HepG2 (cell line): ENCODE data around the gene PGPEP1. TPM values are rescaled to one million over a fixed set of nuclear protein-coding genes. Genes with fewer than 3 reads are reported as not detected.
A peak's percentile ranks its signal among the peaks of the same experiment; 100 is the strongest.

Source experiments
- AGO1 ChIP-seq: fragments of 200-400 bp; formaldehyde crosslinking; IDR thresholded peaks from 2 replicates; pipeline ENCODE4 v1.6.1; 2017; ENCODE audit warnings: mild to moderate bottlenecking, low read depth, low read length, moderate library complexity; ENCODE audit not compliant: poor library complexity, severe bottlenecking
- ARNTL ChIP-seq: sonication (generic); formaldehyde crosslinking; IDR thresholded peaks from 2 replicates; pipeline ENCODE4 v1.4.0; 2020; ENCODE audit warnings: mild to moderate bottlenecking, missing genetic modification reagents
- ASH2L ChIP-seq: fragments of 300-600, 200-600 bp; sonication (generic); IDR thresholded peaks from 2 replicates; pipeline ENCODE4 v1.7.0; 2017; ENCODE audit warnings: low read depth, mild to moderate bottlenecking, moderate library complexity, mixed read lengths, low read length; ENCODE audit not compliant: insufficient read length
- CHCHD3 ChIP-seq: sonication (generic); formaldehyde crosslinking; IDR thresholded peaks from 2 replicates; pipeline ENCODE4 v1.8.0; 2022; ENCODE audit warnings: mild to moderate bottlenecking, missing genetic modification reagents, moderate library complexity
- CREM ChIP-seq, 2 experiments: sonication (generic) in 1 of 2; formaldehyde crosslinking in 1 of 2; IDR thresholded peaks; 2 replicates each; pipeline versions ENCODE4 v1.4.0 to v1.6.1; 2016 to 2020; ENCODE audit warnings: antibody characterized with exemption in 1 of 2, mild to moderate bottlenecking in 1 of 2, missing genetic modification reagents in 1 of 2
- ETV5 ChIP-seq: IDR thresholded peaks from 2 replicates; pipeline ENCODE4 v1.6.1; 2018; ENCODE audit warnings: missing biosample characterization, missing genetic modification reagents, inconsistent platforms, borderline replicate concordance
- GABPB1 ChIP-seq: IDR thresholded peaks from 2 replicates; pipeline ENCODE4 v1.6.1; 2016; ENCODE audit warnings: mild to moderate bottlenecking, missing genetic modification reagents, moderate library complexity, missing compliant biosample characterization
- GLI4 ChIP-seq: sonication (generic); formaldehyde crosslinking; IDR thresholded peaks from 2 replicates; pipeline ENCODE4 v1.5.1; 2020; ENCODE audit warnings: missing genetic modification reagents, mild to moderate bottlenecking, moderate library complexity, borderline replicate concordance
- HCFC1 ChIP-seq: fragments of 150-350 bp; IDR thresholded peaks from 2 replicates; pipeline ENCODE4 v1.6.1; 2014; ENCODE audit warnings: low read depth, low read length
- HMG20A ChIP-seq: IDR thresholded peaks from 2 replicates; pipeline ENCODE4 v1.6.1; 2016; ENCODE audit warnings: borderline replicate concordance
- IRF2 ChIP-seq: IDR thresholded peaks from 2 replicates; pipeline ENCODE4 v1.6.1; 2018; ENCODE audit warnings: missing genetic modification reagents, missing compliant biosample characterization
- KDM1A ChIP-seq: IDR thresholded peaks from 2 replicates; pipeline ENCODE4 v1.6.1; 2016; ENCODE audit warnings: missing compliant biosample characterization
- KDM4B ChIP-seq: sonication (generic); formaldehyde crosslinking; IDR thresholded peaks from 2 replicates; pipeline ENCODE4 v1.4.0; 2020; ENCODE audit warnings: missing genetic modification reagents
- LCORL ChIP-seq, 2 experiments: fragments of 450-650 bp in 1 of 2; sonication (generic) in 1 of 2; formaldehyde crosslinking in 1 of 2; IDR thresholded peaks; 2 replicates each; pipeline versions ENCODE4 v1.5.0 to v1.6.1; 2017 to 2020; ENCODE audit warnings: antibody characterized with exemption in 1 of 2, missing genetic modification reagents in 1 of 2
- MTA3 ChIP-seq: sonication (generic); formaldehyde crosslinking; IDR thresholded peaks from 2 replicates; pipeline ENCODE4 v1.4.0; 2020; ENCODE audit warnings: missing genetic modification reagents
- NFRKB ChIP-seq: fragments of 450-650 bp; IDR thresholded peaks from 2 replicates; pipeline ENCODE4 v1.6.1; 2017
- NR2C2 ChIP-seq: sonication (generic); formaldehyde crosslinking; IDR thresholded peaks from 2 replicates; pipeline ENCODE4 v1.4.0; 2020; ENCODE audit warnings: missing genetic modification reagents, mild to moderate bottlenecking, moderate library complexity, borderline replicate concordance
- PAX8 ChIP-seq: sonication (generic); formaldehyde crosslinking; IDR thresholded peaks from 2 replicates; pipeline ENCODE4 v1.8.0; 2022; ENCODE audit warnings: mild to moderate bottlenecking, missing genetic modification reagents, borderline replicate concordance
- PITX1 ChIP-seq: sonication (generic); formaldehyde crosslinking; IDR thresholded peaks from 2 replicates; pipeline ENCODE4 v1.5.1; 2020; ENCODE audit warnings: mild to moderate bottlenecking, missing genetic modification reagents
- POLR2A ChIP-seq, 2 experiments: IDR thresholded peaks; 2 replicates each; pipeline ENCODE4 v1.6.1; 2011; ENCODE audit warnings: low read depth in 2 of 2, low read length in 2 of 2, mild to moderate bottlenecking in 1 of 2, moderate library complexity in 1 of 2; ENCODE audit not compliant: insufficient read depth in 1 of 2
- SMAD3 ChIP-seq: sonication (generic); formaldehyde crosslinking; IDR thresholded peaks from 2 replicates; pipeline ENCODE4 v1.4.0; 2020; ENCODE audit warnings: missing genetic modification reagents
- SMC3 ChIP-seq: IDR thresholded peaks from 2 replicates; pipeline ENCODE4 v1.6.1; 2011; ENCODE audit warnings: low read length, improper control_type of control experiment
- ZBTB38 ChIP-seq: sonication (generic); formaldehyde crosslinking; IDR thresholded peaks from 2 replicates; pipeline ENCODE4 v1.5.1; 2020; ENCODE audit warnings: mild to moderate bottlenecking, missing genetic modification reagents
- ZEB1 ChIP-seq: IDR thresholded peaks from 2 replicates; pipeline ENCODE4 v1.6.1; 2012; ENCODE audit warnings: mild to moderate bottlenecking, low read depth, inconsistent platforms; ENCODE audit not compliant: insufficient replicate concordance
- ZFP90 ChIP-seq: sonication (generic); formaldehyde crosslinking; IDR thresholded peaks from 2 replicates; pipeline ENCODE4 v1.8.0; 2022; ENCODE audit warnings: missing genetic modification reagents, mild to moderate bottlenecking, inconsistent platforms, borderline replicate concordance
- ZMYM2 ChIP-seq: sonication (generic); formaldehyde crosslinking; IDR thresholded peaks from 2 replicates; pipeline ENCODE4 v1.8.0; 2022; ENCODE audit warnings: mild to moderate bottlenecking, missing genetic modification reagents
- ZMYM4 ChIP-seq: sonication (generic); formaldehyde crosslinking; IDR thresholded peaks from 2 replicates; pipeline ENCODE4 v1.8.1; 2023; ENCODE audit warnings: mild to moderate bottlenecking, missing genetic modification reagents
- ZNF329 ChIP-seq: sonication (generic); formaldehyde crosslinking; IDR thresholded peaks from 2 replicates; pipeline ENCODE4 v1.9.0; 2021; ENCODE audit warnings: low read depth, mild to moderate bottlenecking, missing genetic modification reagents
- ZNF607 ChIP-seq: sonication (generic); formaldehyde crosslinking; IDR thresholded peaks from 2 replicates; pipeline ENCODE4 v1.5.1; 2020; ENCODE audit warnings: missing genetic modification reagents, mild to moderate bottlenecking, borderline replicate concordance
- ZSCAN31 ChIP-seq: sonication (generic); formaldehyde crosslinking; IDR thresholded peaks from 2 replicates; pipeline ENCODE4 v1.5.0; 2020; ENCODE audit warnings: low read depth, mild to moderate bottlenecking, missing genetic modification reagents
- polyA plus RNA-seq, 8 experiments: library from polyadenylated mRNA; depleted of rRNA in 3 of 8; stranded (reverse) in 7 of 8; unstranded in 1 of 8; fragments of >200 nt; fragmentation: Illumina TruSeq in 4 of 8; extraction: Trizol in 4 of 8; gene quantifications; 2 replicates each; pipeline versions ENCODE4 v1.2.1 to v1.2.3, GENCODE V29; 2011 to 2016; ENCODE audit warnings: low read depth in 4 of 8, missing spikeins in 1 of 8, mixed read lengths in 1 of 8; ENCODE audit not compliant: insufficient read depth in 1 of 8
- total RNA-seq, 5 experiments: library from RNA; depleted of rRNA; stranded (reverse); fragments of >200 nt; fragmentation: Illumina TruSeq; extraction: Trizol; gene quantifications; 2 replicates each; pipeline ENCODE4 v1.2.3, GENCODE V29; 2016; ENCODE audit warnings: low read depth in 1 of 5

Gene PGPEP1
- total and polyA plus RNA-seq, 2 of the 13 experiments (the other 11 are each of a cell fraction or from before 2014, with no cell fraction given): 53.1 to 56.6 TPM

DNA sequence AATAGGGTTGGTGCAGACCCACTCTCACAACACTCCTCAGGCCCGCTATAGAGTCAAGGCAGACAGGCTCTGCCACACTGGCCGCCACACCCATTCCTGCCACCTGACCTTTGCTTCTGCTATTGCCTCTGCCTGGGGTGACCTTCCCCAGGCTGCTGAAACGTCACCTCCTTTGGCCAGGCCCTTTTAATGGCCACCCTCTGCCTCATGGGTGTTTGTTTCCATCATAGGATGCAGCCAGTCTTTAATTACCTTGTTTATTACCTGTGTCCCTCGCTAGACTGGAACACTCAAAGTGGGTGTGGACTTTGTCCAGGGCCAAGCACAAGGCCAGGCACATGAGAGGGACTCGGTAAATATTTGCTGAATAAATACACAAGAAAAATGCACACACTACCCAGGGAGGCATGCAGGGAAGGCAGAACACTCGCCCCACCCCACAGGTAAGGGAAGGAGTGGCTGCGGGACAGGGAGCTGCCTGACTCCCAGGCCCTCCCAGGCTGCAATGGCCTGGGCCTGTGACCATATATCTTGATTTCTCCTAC is 20.7 kb upstream of the PGPEP1 start (continued):
- TF ChIP-seq LCORL (IDR thresholded peaks at IDR 0.05): peak; percentile 6; the same call in 1 of the 2 replicates
- TF ChIP-seq LCORL (CRISPR knock-in tag; IDR thresholded peaks at IDR 0.05): peak; percentile 92
- peak; percentile 98 for TF ChIP-seq ARNTL
- TF ChIP-seq ZNF329 (CRISPR knock-in tag): peak; percentile 66; the same call in 1 of the 2 replicates
- TF ChIP-seq CREM (IDR thresholded peaks at IDR 0.05): peak; percentile 80; the same call in 1 of the 2 replicates
- TF ChIP-seq CREM (CRISPR knock-in tag; IDR thresholded peaks at IDR 0.05): no peak
- TF ChIP-seq AGO1: no peak
- TF ChIP-seq MTA3: no peak
- TF ChIP-seq ZSCAN31 (CRISPR knock-in tag): peak; percentile 54
- peak; percentile 65 for TF ChIP-seq NR2C2 (CRISPR knock-in tag)
- peak in 1 of 2 experiments; percentile 52; a peak in 2 of 4 replicates for TF ChIP-seq POLR2A (IDR thresholded peaks at IDR 0.05; ENCODE audit: insufficient read depth in 1 of 2, low read depth in 2 of 2, low read length in 2 of 2)
- TF ChIP-seq ZNF607 (CRISPR knock-in tag): peak; percentile 83; the same call in 1 of the 2 replicates
- TF ChIP-seq KDM1A: peak; percentile 86
- TF ChIP-seq ZEB1: peak; percentile 92
- peak; percentile 26; the same call in 1 of the 2 replicates for TF ChIP-seq GABPB1
- no peak for TF ChIP-seq CHCHD3 (CRISPR knock-in tag)
- TF ChIP-seq HCFC1: no peak
- peak; percentile 86; the same call in 1 of the 2 replicates for TF ChIP-seq IRF2 (CRISPR knock-in tag)
- TF ChIP-seq GLI4 (CRISPR knock-in tag): 0 out of 2 replicates have a peak, but pooled peaks have one; percentile 24
- peak; percentile 66 for TF ChIP-seq ZMYM4 (CRISPR knock-in tag)
- no peak for TF ChIP-seq ZFP90
- peak; percentile 68; the same call in 1 of the 2 replicates for TF ChIP-seq PITX1 (CRISPR knock-in tag)
- peak; percentile 64 for TF ChIP-seq SMAD3 (CRISPR knock-in tag)
- peak; percentile 70; the same call in 1 of the 2 replicates for TF ChIP-seq KDM4B
- TF ChIP-seq HMG20A (CRISPR knock-in tag): peak; percentile 91
- TF ChIP-seq SMC3: no peak
- no peak for TF ChIP-seq PAX8 (CRISPR knock-in tag)
- TF ChIP-seq ZBTB38 (CRISPR knock-in tag): no peak
- TF ChIP-seq ASH2L: peak; percentile 54
- no peak for TF ChIP-seq NFRKB
- TF ChIP-seq ZMYM2 (CRISPR knock-in tag): peak; percentile 98
- TF ChIP-seq ETV5 (CRISPR knock-in tag): peak; percentile 77; the same call in 1 of the 2 replicates
